ENCODE measurements around the gene ARHGAP4. TPM values are rescaled to one million over a fixed set of nuclear protein-coding genes. Genes with fewer than 3 reads are reported as not detected.

Gene ARHGAP4
- total and polyA plus RNA-seq, 2 donors (not counting 3 experiments of a cell fraction or from before 2014, with no cell fraction given), result 20.9 to 33.3 TPM

GRCh38 chrX:153971124-153971449 lies 45.0 kb upstream of the ARHGAP4 start:
- Histone ChIP-seq H3K36me3 (ENCODE audit: control insufficient read depth in 2 of 2, extremely low read depth in 1 of 2, insufficient read depth in 2 of 2, low read length in 2 of 2) (no peaks in the 10 kb centered on the region), H3K9me3 (replicated peaks; ENCODE audit: control insufficient read depth, insufficient read depth, low read length) (no peaks in the 10 kb centered on the region), H3K27ac (ENCODE audit: insufficient read depth, low read depth, low read length) (peak overlapping the region; percentile 98), H3K4me1 (ENCODE audit: control insufficient read depth, extremely low read depth, insufficient read depth, low read length) (peaks cover 45% of the 10 kb centered on the region), H4K20me1 (replicated peaks; ENCODE audit: control insufficient read depth, extremely low read depth, insufficient read depth, low read length) (no peaks in the 10 kb centered on the region), H3K9me1 (replicated peaks; ENCODE audit: control insufficient read depth, extremely low read depth, insufficient read depth, low read length) (no peaks in the 10 kb centered on the region), H3K9ac (replicated peaks; ENCODE audit: extremely low read depth, insufficient read depth, low read length) (peak overlapping the region; percentile 97), H3K27me3 (ENCODE audit: control insufficient read depth in 2 of 2, insufficient read depth in 2 of 2, low read length in 2 of 2) (no peaks in the 10 kb centered on the region), H3K4me3 (replicated peaks in 1 of 3; ENCODE audit: insufficient read depth in 1 of 3, low read depth in 1 of 3, low read length in 3 of 3) (peak overlapping the region; percentile 47 to 76 (median 74)), H2AFZ (ENCODE audit: low read depth, low read length) (no peak overlapping the region), H3K79me2 (ENCODE audit: control insufficient read depth, insufficient read depth, low read length) (peaks cover 52% of the 10 kb centered on the region), H3K4me2 (ENCODE audit: insufficient read depth, low read length) (peak overlapping the region; percentile 37)
- DNase-seq (ENCODE audit: low read depth, low spot score) (peak; percentile 80), FAIRE-seq (no peak)
- POLR2A ChIA-PET, result interaction anchor here (0.8 to 1.3 kb wide), 2 partner anchors 46 to 427 kb away, joined by 3 to 9 read pairs; partner anchors contain the start of gene RPL10
- TF ChIP-seq POLR2AphosphoS5 (IDR thresholded peaks at IDR 0.05; ENCODE audit: insufficient read depth, low read depth, low read length) (peak; percentile 47), FOS (IDR thresholded peaks at IDR 0.05; ENCODE audit: borderline replicate concordance, insufficient read depth, low read length) (no peak)
- intact Hi-C loops (cut with micrococcal nuclease), result loop anchor here (1.0 kb wide), 2 partner anchors 126 to 407 kb away; partner anchors contain the start of gene MECP2
- dilution Hi-C loops (cut with MboI; ENCODE audit: extremely low pct_ligation_motif_present, low sequenced_read_pairs), result no loop called here
- BruUV-seq (replicated peaks), result no TSS peak
- CTCF ChIA-PET, result interaction anchor here (1.0 to 1.2 kb wide), 2 partner anchors 10 to 403 kb away, joined by 3 read pairs; partner anchors contain the start of gene FLNA

GRCh38 chrX:153970357-153971123 lies 44.5 kb upstream of the ARHGAP4 start:
- no peak for FAIRE-seq
- Histone ChIP-seq H4K20me1 (replicated peaks; ENCODE audit: control insufficient read depth, extremely low read depth, insufficient read depth, low read length) (no peaks in the 10 kb centered on the region), H3K79me2 (ENCODE audit: control insufficient read depth, insufficient read depth, low read length) (peaks cover 58% of the 10 kb centered on the region), H3K4me1 (ENCODE audit: control insufficient read depth, extremely low read depth, insufficient read depth, low read length) (peaks cover 45% of the 10 kb centered on the region), H3K9me1 (replicated peaks; ENCODE audit: control insufficient read depth, extremely low read depth, insufficient read depth, low read length) (no peaks in the 10 kb centered on the region), H3K4me3 (replicated peaks in 1 of 3; ENCODE audit: insufficient read depth in 1 of 3, low read depth in 1 of 3, low read length in 3 of 3) (peak overlapping the region; percentile 68 to 76 (median 74)), H3K4me2 (ENCODE audit: insufficient read depth, low read length) (no peak overlapping the region), H2AFZ (ENCODE audit: low read depth, low read length) (no peak overlapping the region), H3K9ac (replicated peaks; ENCODE audit: extremely low read depth, insufficient read depth, low read length) (peak overlapping the region; percentile 97), H3K36me3 (ENCODE audit: control insufficient read depth in 2 of 2, extremely low read depth in 1 of 2, insufficient read depth in 2 of 2, low read length in 2 of 2) (no peaks in the 10 kb centered on the region), H3K27ac (ENCODE audit: insufficient read depth, low read depth, low read length) (peak overlapping the region; percentile 98), H3K27me3 (ENCODE audit: control insufficient read depth in 2 of 2, insufficient read depth in 2 of 2, low read length in 2 of 2) (no peaks in the 10 kb centered on the region), H3K9me3 (replicated peaks; ENCODE audit: control insufficient read depth, insufficient read depth, low read length) (no peaks in the 10 kb centered on the region)
- CTCF ChIA-PET, result interaction anchor here (1.0 to 1.2 kb wide), 2 partner anchors 10 to 404 kb away, joined by 3 read pairs; partner anchors contain the start of gene FLNA
- POLR2A ChIA-PET, result interaction anchor here (0.8 to 1.3 kb wide), 2 partner anchors 46 to 427 kb away, joined by 3 to 9 read pairs; partner anchors contain the start of gene RPL10
- dilution Hi-C loops (cut with MboI; ENCODE audit: extremely low pct_ligation_motif_present, low sequenced_read_pairs), result no loop called here
- DNase-seq (ENCODE audit: low read depth, low spot score), result no peak
- intact Hi-C loops (cut with micrococcal nuclease), result loop anchor here (1.0 kb wide), 2 partner anchors 127 to 408 kb away; partner anchors contain the start of gene MECP2
- BruUV-seq (replicated peaks), result TSS peak; percentile 29
- TF ChIP-seq EZH2 (IDR thresholded peaks at IDR 0.05; ENCODE audit: borderline replicate concordance, low read depth, low read length, severe bottlenecking) (no peak), MYC (IDR thresholded peaks at IDR 0.05; ENCODE audit: low read depth, low read length) (peak; percentile 14)

Measured in endothelial cell of umbilical vein (primary cell).